Suppressor macrophage treated with lipopolysaccharide for 4 hours (primary cell): ENCODE data around the gene SLC6A5.

Source experiments
- DNase-seq: peaks from one replicate; pipeline ENCODE4 v3.0.0-alpha.2; 2020

The SLC6A5 gene

GRCh38 chr11:20671856-20672546 lies 72.6 kb downstream of the SLC6A5 start:
- no peak for DNase-seq

- no peak for DNase-seq
These were observed 73.2 kb downstream of the SLC6A5 start for GRCh38 chr11:20672575-20672974.

GRCh38 chr11:20676658-20677057 lies 77.2 kb downstream of the SLC6A5 start:
- DNase-seq = no peak

GRCh38 chr11:20688761-20689160 lies 89.4 kb downstream of the SLC6A5 start:
- no peak for DNase-seq

- no peak for DNase-seq
These were observed 108.5 kb downstream of the SLC6A5 start for GRCh38 chr11:20707876-20708275.
